Measurements from ENCODE around the gene PTPRT. TPM values are rescaled to one million over a fixed set of nuclear protein-coding genes. Genes with fewer than 3 reads are reported as not detected.

Gene PTPRT
- total RNA-seq, 2 experiments from 2014 or later: not detected

DNA sequence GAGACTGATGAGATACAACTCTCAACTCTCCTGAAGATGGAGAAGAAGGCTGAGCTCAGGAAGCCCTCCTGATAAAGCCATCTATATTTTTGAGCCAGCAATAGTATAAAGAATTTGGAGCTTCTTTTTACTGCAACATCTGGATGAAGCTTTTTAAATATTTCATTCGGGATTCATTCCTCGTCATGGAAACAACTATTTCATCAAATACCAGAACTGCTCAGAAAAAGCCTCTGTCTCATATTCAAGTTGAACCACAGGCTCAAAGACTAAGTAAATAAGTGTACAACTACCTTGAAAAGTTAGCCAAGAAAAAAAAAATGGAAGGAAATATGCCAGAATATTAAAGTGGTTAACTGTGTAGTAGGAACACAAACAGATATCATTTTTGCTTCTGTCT lies 37.8 kb downstream of the PTPRT start:
- Mint-ChIP-seq H3K27me3 (ENCODE audit: low read depth) (no peaks in the 10 kb centered on the region), H3K9me3 (no peaks in the 10 kb centered on the region), H3K4me1 (ENCODE audit: low read depth) (no peaks in the 10 kb centered on the region), H3K36me3 (ENCODE audit: low read depth) (no peaks in the 10 kb centered on the region), H3K4me3 (no peak overlapping the region), H3K27ac (no peak overlapping the region)
- no peak for DNase-seq
- CTCF ChIA-PET: no interaction called here
- intact Hi-C loops (cut with micrococcal nuclease): no loop called here

GRCh38 chr20:43151256-43151655 lies 38.5 kb downstream of the PTPRT start:
- Mint-ChIP-seq H3K27me3 (ENCODE audit: low read depth) (no peaks in the 10 kb centered on the region), H3K27ac (no peak overlapping the region), H3K4me3 (no peak overlapping the region), H3K9me3 (no peaks in the 10 kb centered on the region), H3K4me1 (ENCODE audit: low read depth) (no peaks in the 10 kb centered on the region), H3K36me3 (ENCODE audit: low read depth) (no peaks in the 10 kb centered on the region)
- intact Hi-C loops (cut with micrococcal nuclease): no loop called here
- CTCF ChIA-PET: no interaction called here
- DNase-seq: no peak

DNA sequence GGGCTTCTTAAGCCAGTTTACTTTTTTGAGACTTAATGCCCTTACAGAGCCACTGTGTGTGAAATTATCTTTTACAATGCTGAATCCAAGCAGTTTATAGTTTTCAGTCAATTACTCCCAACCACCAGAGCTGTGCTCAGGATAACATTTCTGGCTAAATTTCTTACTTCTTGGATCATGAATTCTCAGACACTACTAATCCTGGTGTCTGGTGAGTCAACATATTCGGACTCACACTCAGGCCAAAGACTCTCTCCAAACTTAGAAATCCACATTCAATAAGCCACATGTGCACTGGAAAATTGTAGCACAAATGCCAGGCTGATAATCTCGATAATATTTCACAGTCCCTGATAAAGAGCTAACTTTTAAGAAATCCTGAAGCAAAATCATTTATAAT lies 49.0 kb downstream of the PTPRT start:
- Mint-ChIP-seq H3K9me3 (no peaks in the 10 kb centered on the region), H3K4me3 (no peak overlapping the region), H3K4me1 (ENCODE audit: low read depth) (no peaks in the 10 kb centered on the region), H3K36me3 (ENCODE audit: low read depth) (no peaks in the 10 kb centered on the region), H3K27me3 (ENCODE audit: low read depth) (peaks cover 4% of the 10 kb centered on the region), H3K27ac (no peak overlapping the region)
- no peak for DNase-seq
- intact Hi-C loops (cut with micrococcal nuclease): no loop called here
- CTCF ChIA-PET: no interaction called here

GRCh38 chr20:43138061-43138770 lies 51.5 kb downstream of the PTPRT start:
- no peak overlapping the region for H3K4me3 Mint-ChIP-seq
- H3K9me3 Mint-ChIP-seq: no peaks in the 10 kb centered on the region
- H3K27ac Mint-ChIP-seq: no peak overlapping the region
- peaks cover 4% of the 10 kb centered on the region for H3K27me3 Mint-ChIP-seq (ENCODE audit: low read depth)
- no peaks in the 10 kb centered on the region for H3K4me1 Mint-ChIP-seq (ENCODE audit: low read depth)
- intact Hi-C loops (cut with micrococcal nuclease): no loop called here
- no peak for DNase-seq
- CTCF ChIA-PET: no interaction called here
- H3K36me3 Mint-ChIP-seq (ENCODE audit: low read depth): no peaks in the 10 kb centered on the region

DNA sequence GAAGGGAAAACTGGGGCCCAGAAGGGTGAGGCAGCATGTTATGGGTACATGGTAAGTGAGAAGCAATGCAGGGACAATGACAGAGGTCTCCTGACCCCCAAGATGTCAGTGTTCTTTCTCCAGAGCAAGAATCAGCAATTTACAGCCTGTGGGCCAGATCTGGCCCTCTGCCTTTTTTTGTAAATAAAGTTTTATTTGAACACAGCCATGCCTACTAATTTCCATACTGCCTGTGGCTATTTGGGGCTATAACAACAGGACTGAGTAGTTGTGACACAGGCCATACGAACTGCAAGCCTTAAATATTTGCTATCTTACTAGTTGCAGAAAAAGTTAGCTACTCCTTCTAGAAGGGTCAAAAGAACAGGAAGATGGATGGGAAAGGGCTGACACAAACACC lies 52.5 kb downstream of the PTPRT start:
- no peaks in the 10 kb centered on the region for H3K4me1 Mint-ChIP-seq (ENCODE audit: low read depth)
- H3K9me3 Mint-ChIP-seq: no peaks in the 10 kb centered on the region
- CTCF ChIA-PET: no interaction called here
- intact Hi-C loops (cut with micrococcal nuclease): no loop called here
- no peak for DNase-seq
- no peak overlapping the region for H3K27ac Mint-ChIP-seq
- H3K27me3 Mint-ChIP-seq (ENCODE audit: low read depth): peaks cover 4% of the 10 kb centered on the region
- H3K4me3 Mint-ChIP-seq: no peak overlapping the region
- no peaks in the 10 kb centered on the region for H3K36me3 Mint-ChIP-seq (ENCODE audit: low read depth)

DNA sequence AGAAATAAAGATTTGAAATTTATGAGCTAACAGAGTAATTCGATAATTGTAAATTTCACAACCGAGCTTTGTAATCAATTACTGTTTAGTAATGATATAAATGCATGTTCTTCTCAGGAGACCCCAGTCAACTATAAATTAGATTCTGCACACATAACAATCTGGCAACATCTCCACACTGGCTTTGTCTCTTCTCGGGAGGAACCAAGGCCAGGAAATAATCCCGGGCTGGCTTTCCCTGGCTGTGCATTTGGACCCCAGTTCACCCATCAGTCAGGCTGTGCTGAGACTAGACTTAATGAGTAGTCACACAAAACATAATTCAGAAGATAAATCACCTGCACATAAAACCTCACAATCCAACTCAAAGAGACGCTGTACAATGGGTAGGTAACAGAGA lies 65.5 kb downstream of the PTPRT start:
- H3K27ac Mint-ChIP-seq: no peak overlapping the region
- no peaks in the 10 kb centered on the region for H3K4me1 Mint-ChIP-seq (ENCODE audit: low read depth)
- peaks cover 7% of the 10 kb centered on the region for H3K27me3 Mint-ChIP-seq (ENCODE audit: low read depth)
- peaks cover 2% of the 10 kb centered on the region for H3K36me3 Mint-ChIP-seq (ENCODE audit: low read depth)
- DNase-seq: no peak
- intact Hi-C loops (cut with micrococcal nuclease): no loop called here
- H3K9me3 Mint-ChIP-seq: no peaks in the 10 kb centered on the region
- CTCF ChIA-PET: interaction anchor here (0.6 kb wide), 2 partner anchors 10 to 991 kb away, joined by 4 to 8 read pairs; no protein-coding TSS in a partner anchor
- no peak overlapping the region for H3K4me3 Mint-ChIP-seq

DNA sequence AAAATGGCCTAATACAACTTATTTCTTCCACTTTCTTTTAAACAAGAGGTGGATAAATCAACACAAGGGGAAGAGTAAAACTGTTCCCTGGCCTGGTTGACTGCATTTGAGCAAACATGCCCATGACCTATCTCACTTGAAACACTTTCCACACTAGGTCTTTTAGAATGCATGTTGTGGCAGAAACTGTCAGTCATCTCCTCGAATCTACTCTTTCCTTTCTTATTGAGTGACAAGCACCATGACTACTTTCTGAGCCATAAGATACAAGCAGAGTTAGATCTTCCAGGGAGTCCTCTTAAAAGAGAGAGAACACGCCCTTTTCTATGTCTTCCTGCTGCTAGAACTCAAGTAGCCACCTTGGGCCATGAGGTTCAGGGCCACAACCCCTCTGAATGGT lies 66.5 kb downstream of the PTPRT start:
- CTCF ChIA-PET: no interaction called here
- H3K4me3 Mint-ChIP-seq: no peak overlapping the region
- intact Hi-C loops (cut with micrococcal nuclease): no loop called here
- peaks cover 7% of the 10 kb centered on the region for H3K27me3 Mint-ChIP-seq (ENCODE audit: low read depth)
- H3K27ac Mint-ChIP-seq: no peak overlapping the region
- H3K9me3 Mint-ChIP-seq: no peaks in the 10 kb centered on the region
- H3K36me3 Mint-ChIP-seq (ENCODE audit: low read depth): peaks cover 2% of the 10 kb centered on the region
- H3K4me1 Mint-ChIP-seq (ENCODE audit: low read depth): no peaks in the 10 kb centered on the region
- DNase-seq: no peak

GRCh38 chr20:43119720-43120119 lies 70.0 kb downstream of the PTPRT start:
- no peak overlapping the region for H3K4me3 Mint-ChIP-seq
- no peaks in the 10 kb centered on the region for H3K36me3 Mint-ChIP-seq (ENCODE audit: low read depth)
- no peak overlapping the region for H3K27ac Mint-ChIP-seq
- CTCF ChIA-PET: no interaction called here
- no peaks in the 10 kb centered on the region for H3K4me1 Mint-ChIP-seq (ENCODE audit: low read depth)
- peaks cover 6% of the 10 kb centered on the region for H3K27me3 Mint-ChIP-seq (ENCODE audit: low read depth)
- intact Hi-C loops (cut with micrococcal nuclease): no loop called here
- no peak for DNase-seq
- H3K9me3 Mint-ChIP-seq: no peaks in the 10 kb centered on the region

DNA sequence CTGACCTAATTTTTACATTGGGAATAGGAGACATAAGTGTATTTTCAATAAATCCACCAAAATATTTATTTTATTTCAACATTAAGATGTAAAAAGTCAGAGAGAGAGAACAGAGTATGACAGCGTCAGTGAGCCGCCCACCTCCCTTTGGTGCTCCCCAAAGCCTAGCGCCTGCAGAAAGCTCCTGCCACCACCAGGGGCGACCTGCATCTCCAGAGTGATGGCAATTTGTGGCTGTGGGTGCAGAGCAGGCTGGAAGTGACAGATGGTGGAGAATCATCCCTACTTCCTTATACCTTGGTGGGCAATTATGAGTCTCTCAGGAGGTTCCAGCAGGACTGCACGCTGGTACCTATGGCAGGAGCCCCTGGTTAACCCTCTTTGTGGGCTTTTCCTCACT lies 87.3 kb downstream of the PTPRT start:
- CTCF ChIA-PET: no interaction called here
- no peaks in the 10 kb centered on the region for H3K9me3 Mint-ChIP-seq
- H3K4me1 Mint-ChIP-seq (ENCODE audit: low read depth): no peaks in the 10 kb centered on the region
- peaks cover 19% of the 10 kb centered on the region for H3K27me3 Mint-ChIP-seq (ENCODE audit: low read depth)
- no peaks in the 10 kb centered on the region for H3K36me3 Mint-ChIP-seq (ENCODE audit: low read depth)
- H3K4me3 Mint-ChIP-seq: no peak overlapping the region
- H3K27ac Mint-ChIP-seq: no peak overlapping the region
- DNase-seq: no peak
- intact Hi-C loops (cut with micrococcal nuclease): no loop called here

GRCh38 chr20:43096931-43097260 lies 92.8 kb downstream of the PTPRT start:
- Mint-ChIP-seq H3K27ac (no peak overlapping the region), H3K4me3 (no peak overlapping the region), H3K9me3 (peaks cover 11% of the 10 kb centered on the region), H3K4me1 (ENCODE audit: low read depth) (no peaks in the 10 kb centered on the region), H3K36me3 (ENCODE audit: low read depth) (no peaks in the 10 kb centered on the region), H3K27me3 (ENCODE audit: low read depth) (peaks cover 14% of the 10 kb centered on the region)
- CTCF ChIA-PET: no interaction called here
- DNase-seq: no peak
- intact Hi-C loops (cut with micrococcal nuclease): no loop called here

DNA sequence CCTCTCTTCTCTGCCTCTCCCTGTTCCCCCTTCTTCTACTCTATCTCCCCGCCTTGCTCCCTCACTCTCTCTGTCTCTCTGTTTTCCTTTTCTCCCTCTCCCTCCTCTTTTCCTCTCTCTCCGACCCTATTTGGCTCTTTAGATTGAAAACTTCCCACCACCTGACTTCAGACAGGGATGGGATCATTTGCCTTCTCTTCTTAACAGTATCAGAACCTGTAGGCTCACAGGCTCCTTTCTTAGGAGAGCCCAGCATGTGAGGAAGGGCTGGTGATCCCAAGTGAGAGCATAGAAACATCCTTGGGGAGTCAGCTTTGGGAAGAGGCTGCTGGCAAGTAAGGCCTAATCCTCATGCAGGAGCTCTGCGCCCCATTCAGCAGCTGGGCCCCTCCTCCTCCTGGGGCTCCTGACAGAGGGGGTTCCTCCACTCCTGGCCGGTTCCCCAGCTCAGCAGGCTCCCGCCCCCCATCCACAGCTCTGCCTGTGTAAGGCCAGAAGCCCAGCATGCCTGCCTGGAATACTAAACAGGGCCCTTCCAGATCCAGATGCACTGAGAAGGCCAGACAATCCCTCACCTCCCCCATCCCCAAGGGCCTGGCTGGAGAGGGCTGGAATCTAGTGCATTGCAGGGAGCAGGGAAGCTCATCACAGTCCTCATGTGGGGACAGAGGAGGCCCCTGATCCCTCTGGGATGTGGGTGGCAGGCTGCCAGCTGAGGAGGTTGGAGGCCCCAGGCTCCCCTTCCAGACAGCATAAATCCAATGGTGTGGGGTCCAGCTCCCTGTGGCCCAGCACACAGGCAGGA lies 93.4 kb downstream of the PTPRT start:
- Mint-ChIP-seq H3K4me3 (no peak overlapping the region), H3K9me3 (peaks cover 15% of the 10 kb centered on the region), H3K36me3 (ENCODE audit: low read depth) (no peaks in the 10 kb centered on the region), H3K27me3 (ENCODE audit: low read depth) (peaks cover 14% of the 10 kb centered on the region), H3K4me1 (ENCODE audit: low read depth) (no peaks in the 10 kb centered on the region), H3K27ac (no peak overlapping the region)
- CTCF ChIA-PET: no interaction called here
- intact Hi-C loops (cut with micrococcal nuclease): no loop called here
- DNase-seq: no peak

- no peaks in the 10 kb centered on the region for H3K36me3 Mint-ChIP-seq (ENCODE audit: low read depth)
- H3K9me3 Mint-ChIP-seq: peaks cover 15% of the 10 kb centered on the region
- intact Hi-C loops (cut with micrococcal nuclease): no loop called here
- no peak overlapping the region for H3K27ac Mint-ChIP-seq
- CTCF ChIA-PET: no interaction called here
- H3K27me3 Mint-ChIP-seq (ENCODE audit: low read depth): peaks cover 14% of the 10 kb centered on the region
- H3K4me3 Mint-ChIP-seq: no peak overlapping the region
- H3K4me1 Mint-ChIP-seq (ENCODE audit: low read depth): no peaks in the 10 kb centered on the region
- no peak for DNase-seq
Observed at GRCh38 chr20:43095034-43095433, 94.7 kb downstream of the PTPRT start.

- Mint-ChIP-seq H3K36me3 (ENCODE audit: low read depth) (no peaks in the 10 kb centered on the region), H3K4me1 (ENCODE audit: low read depth) (no peaks in the 10 kb centered on the region), H3K9me3 (peaks cover 15% of the 10 kb centered on the region), H3K27ac (no peak overlapping the region), H3K27me3 (ENCODE audit: low read depth) (peaks cover 2% of the 10 kb centered on the region), H3K4me3 (no peak overlapping the region)
- intact Hi-C loops (cut with micrococcal nuclease): no loop called here
- CTCF ChIA-PET: no interaction called here
- no peak for DNase-seq
Observed at GRCh38 chr20:43092386-43093088, 97.2 kb downstream of the PTPRT start.
